NCI-H2081 treated with DMSO at 0.1 percent for 48 hours (cell line): Measurements from ENCODE around the gene MANEA.
"Not testable (repeated sequence)": the region's sequence is repeated elsewhere in the genome, so short reads cannot be mapped to it uniquely, and the experiment has no call there.

Experiments used
- DNase-seq: peaks from one replicate; lab custom pipeline; 2025; lab: John Stamatoyannopoulos, UW

The MANEA gene

GRCh38 chr6:95577304-95578105 lies at the start of gene MANEA:
Gene MANEA (plus strand): TSS chr6:95577535. CDS start chr6:95586440, 8,905 bp downstream.
- peak; percentile 28 for DNase-seq

DNA sequence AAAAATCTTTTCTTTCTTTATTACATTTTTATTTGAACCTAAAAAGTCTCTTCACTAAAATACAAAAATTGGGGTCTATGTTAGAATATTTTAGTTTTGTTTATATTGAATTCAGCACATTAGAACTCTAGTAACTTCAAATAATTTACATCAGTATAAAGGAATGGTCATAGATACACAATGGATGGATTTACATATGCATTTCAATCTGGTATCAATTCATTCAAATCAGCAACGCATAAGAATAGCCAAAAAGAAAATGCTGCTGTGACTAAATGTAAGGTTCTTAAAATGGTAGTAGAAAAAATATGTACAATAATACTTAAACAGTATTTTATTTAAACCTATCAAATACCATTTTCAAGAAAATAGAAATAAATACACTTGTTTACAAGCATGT lies 47.6 kb upstream of the MANEA start:
- no peak for DNase-seq

- no peak for DNase-seq
These were observed 47.0 kb upstream of the MANEA start for GRCh38 chr6:95530176-95530819.

DNA sequence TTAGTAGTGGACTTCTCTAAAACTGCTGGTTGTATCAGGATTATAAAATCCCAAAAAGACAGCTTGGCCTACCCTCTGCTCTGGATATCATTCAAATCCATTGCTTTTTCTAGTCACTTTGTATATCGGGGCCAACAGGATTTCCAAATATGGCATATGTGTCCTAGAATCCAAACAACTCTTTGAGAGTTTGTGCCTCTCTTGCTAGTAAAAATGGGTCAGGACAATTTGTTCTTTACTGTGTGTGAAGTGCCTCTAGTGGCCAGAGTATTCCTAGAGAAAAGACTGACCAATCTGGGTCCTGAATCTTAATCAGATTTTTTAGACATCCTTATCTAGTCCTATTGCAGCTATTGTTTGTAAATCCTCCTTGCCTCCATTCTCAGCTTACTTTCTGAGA lies 33.5 kb upstream of the MANEA start:
- DNase-seq: no peak

GRCh38 chr6:95544517-95545225 lies 32.7 kb upstream of the MANEA start:
- DNase-seq: no peak

GRCh38 chr6:95545226-95545625 lies 32.1 kb upstream of the MANEA start:
- no peak for DNase-seq

DNA sequence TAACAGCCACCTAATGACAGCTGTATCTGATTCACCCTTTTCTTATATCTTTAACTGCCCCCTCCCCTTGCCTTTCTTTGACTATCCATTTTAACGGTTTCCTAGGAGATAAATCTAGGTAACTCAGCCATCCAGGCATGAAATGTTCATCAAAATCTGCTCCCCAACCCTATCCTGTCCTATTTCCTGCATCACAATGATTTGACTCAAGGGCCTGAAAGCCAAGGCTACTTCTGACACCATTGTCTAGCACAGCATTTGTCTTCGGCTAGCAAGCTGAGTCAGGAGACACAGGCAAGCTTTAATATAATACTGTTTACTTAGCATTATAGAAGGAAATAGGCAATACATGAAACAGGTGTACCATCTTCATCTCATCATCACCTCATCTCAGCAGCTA lies 31.6 kb upstream of the MANEA start:
- no peak for DNase-seq

- DNase-seq: no peak
These were observed 31.2 kb upstream of the MANEA start for GRCh38 chr6:95546148-95546547.

GRCh38 chr6:95547043-95547442 lies 30.3 kb upstream of the MANEA start:
- DNase-seq: no peak

- no peak for DNase-seq
These were observed 29.0 kb upstream of the MANEA start for GRCh38 chr6:95548188-95548786.

GRCh38 chr6:95551678-95552324 lies 25.5 kb upstream of the MANEA start:
- DNase-seq: no peak

DNA sequence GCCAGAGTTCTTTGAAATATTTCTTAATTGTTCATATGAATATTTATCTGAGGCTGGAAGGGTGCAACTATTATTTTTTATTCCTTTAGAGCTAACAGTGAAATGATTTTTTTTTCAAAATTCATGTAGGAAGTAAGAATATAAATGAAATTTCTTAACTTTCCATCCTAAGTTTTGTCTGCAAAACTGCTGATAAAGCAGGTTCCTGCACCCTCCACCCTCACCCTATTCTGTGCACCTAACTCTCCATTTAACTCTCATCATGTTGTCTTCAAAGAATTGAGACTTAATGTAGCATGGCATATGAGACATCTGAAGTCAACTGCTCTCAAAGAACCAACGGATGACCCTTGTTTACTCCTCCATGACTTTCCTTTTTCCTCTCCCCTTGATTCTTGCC lies 23.5 kb upstream of the MANEA start:
- DNase-seq: no peak

DNA sequence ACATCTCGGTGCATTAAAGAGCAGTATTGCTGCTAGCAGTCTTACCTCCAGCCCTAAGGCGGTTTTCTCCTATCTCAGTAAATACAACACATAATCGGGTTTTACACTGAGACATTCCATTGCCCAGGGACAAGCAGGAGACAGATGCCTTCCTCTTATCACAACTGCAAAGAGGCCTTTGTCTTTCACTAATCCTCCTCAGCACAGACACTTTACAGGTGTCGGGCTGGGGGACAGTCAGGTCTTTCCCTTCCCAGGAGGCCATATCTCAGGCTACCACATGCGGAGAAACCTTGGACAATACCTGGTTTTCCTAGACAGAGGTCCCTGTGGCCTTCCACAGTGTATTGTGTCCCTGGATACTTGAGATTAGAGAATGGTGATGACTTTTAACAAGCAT lies 16.4 kb upstream of the MANEA start:
- not testable (repeated sequence) for DNase-seq

GRCh38 chr6:95569560-95569959 lies 7.8 kb upstream of the MANEA start:
- DNase-seq: no peak

DNA sequence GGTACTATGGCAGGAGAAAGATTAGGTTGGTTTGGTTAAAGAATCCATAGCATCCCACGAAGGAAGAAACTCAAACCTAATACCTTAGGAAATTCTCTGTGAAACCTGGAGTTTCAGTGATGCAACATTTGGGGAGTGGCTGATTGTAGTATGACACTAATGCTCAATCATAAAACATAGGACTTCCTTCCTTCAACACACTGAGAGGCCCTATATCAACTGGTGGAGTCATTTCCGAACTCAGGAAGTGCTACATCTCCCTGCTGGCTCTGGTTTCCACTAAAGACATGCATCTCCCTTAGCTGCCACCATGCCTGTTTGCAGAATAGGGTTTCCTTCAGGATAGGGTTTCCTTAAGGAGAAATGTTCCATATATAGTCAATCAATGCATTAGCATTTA lies 5.2 kb upstream of the MANEA start:
- no peak for DNase-seq

- DNase-seq: no peak
These were observed 2.5 kb upstream of the MANEA start for GRCh38 chr6:95574811-95575210.

GRCh38 chr6:95576218-95576997 lies 927 bp upstream of the MANEA start:
- no peak for DNase-seq

- no peak for DNase-seq
These were observed 384 bp upstream of the MANEA start for GRCh38 chr6:95576998-95577303.

DNA sequence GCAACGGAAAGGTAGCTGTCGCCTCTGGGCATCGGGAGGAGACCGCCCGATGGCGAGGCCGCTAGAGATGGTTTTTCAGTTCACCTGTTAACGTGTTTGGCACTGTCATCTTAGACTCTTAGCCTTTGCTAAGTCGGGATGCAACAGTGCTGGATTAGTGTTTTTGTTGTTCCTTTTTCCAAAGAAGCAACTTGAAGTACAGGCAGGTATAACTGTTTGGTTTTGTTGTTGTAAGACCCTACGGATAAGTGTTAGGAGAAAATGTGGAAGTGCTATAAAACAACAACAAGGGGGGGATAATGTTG lies 723 bp downstream of the MANEA start:
- DNase-seq: no peak

DNA sequence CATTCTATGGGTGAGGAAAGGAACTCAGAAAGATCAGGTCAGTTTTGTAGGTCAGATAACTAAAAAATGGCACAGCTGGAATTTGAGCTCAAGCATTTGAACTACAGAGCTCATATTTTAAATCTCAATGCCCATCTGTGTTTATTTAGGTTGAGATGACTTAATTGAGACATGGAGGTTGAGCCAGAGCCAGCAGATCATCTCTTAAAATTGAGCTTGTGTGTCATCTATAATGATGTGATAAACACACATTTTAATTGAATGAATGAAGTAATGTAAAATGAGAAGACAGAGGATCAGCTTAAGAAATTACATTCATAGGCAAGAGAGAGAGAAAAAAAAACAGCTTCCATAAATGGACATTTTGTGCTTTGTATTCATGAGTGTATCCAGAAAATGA lies 3.7 kb downstream of the MANEA start:
- DNase-seq: no peak

DNA sequence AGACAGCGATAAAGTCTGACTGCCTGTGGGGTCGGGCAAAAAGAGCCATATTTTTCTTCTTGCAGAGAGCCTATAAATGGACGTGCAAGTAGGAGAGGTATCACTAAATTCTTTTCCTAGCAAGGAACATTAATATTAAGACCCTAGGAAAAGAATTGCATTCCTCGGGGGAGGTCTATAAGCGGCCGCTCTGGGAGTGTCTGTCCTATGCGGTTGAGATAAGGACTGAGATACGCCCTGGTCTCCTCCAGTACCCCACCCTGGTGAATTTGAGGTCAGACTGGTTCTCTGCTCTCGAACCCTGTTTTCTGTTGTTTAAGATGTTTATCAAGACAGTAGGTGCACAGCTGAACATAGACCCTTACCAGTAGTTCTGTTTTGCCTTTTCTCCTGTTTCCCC lies 6.9 kb downstream of the MANEA start:
- not testable (repeated sequence) for DNase-seq

DNA sequence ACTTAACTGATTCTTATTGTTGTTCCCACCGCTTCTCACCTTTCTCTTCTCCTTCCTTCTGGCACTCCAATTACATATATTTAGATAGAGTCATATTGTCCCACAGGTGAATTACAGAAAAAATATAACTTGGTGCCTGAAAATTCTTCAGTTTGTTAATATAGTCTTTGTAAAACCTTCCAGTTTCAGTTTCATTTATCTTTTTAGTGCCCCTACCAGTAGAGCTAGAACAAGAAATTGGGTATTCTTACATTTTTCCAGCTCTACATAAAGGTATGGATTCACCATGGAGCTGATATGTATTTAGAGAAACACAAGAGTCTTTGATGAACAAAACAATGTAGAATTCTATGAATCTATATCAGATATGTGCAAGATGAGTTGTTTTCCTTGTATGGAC lies 10.7 kb downstream of the MANEA start:
- DNase-seq: no peak
